Measurements from ENCODE around the gene SCAND1.
"Not testable (repeated sequence)": the region's sequence is repeated elsewhere in the genome, so short reads cannot be mapped to it uniquely, and the experiment has no call there.

Gene SCAND1

DNA sequence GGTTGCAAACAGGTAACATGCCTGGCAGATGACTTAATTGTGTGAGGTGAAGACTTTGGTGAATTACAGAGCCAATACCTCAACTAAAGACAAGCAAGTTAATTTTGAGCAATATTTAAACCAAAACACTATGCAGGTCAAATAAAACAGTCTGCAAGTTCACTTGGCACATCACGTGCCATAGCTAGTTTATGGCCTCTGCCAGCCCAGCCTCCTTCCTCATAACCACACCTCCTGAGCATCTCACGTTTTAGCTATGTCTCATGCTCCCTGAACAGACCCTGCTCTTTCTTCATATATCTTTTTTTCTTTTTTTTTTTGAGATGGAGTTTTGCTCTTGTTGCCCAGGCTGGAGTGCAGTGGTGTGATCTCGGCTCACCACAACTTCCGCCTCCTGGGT, 9.6 kb upstream of the SCAND1 start:
- DNase-seq (ENCODE audit: low read depth in 2 of 2, low spot score in 1 of 2), result no peak

DNA sequence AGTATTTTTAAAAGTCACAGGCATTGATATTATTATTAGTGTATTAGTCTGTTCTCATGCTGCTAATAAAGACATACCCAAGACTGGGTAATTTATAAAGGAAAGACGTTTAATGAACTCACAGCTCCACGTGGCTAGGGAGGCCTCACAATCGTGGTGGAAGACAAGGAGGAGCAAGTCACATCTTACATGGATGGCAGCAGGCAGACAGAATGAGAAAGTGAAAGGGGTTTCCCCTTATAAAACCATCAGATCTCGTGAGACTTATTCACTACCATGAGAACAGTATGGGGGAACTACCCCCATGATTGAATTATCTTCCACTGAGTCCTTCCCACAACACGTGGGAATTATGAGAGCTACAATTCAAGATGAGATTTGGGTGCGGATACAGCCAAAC, 5.0 kb upstream of the SCAND1 start:
- DNase-seq (ENCODE audit: low read depth in 2 of 2, low spot score in 1 of 2), result not testable (repeated sequence)

DNA sequence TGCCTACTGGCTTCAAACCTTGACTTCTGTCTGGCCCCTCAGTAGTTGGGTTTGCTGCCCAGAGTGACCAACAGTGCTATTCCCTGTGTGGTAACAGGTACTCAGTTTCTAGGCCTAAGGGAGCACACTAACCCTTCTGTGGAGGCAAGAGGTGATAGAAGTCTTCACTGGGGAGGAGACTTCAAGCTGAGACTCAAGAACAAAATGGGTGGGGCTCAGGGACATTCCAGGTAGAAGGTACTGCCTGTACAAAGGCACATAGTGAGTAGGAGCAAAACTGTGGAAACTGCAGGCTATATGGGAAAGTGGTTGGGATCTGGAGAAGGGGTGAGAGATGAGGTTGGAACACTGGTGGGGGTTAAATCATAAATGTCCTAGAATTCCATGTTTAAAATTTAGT, 2.3 kb upstream of the SCAND1 start:
- no peak for DNase-seq (ENCODE audit: low read depth in 2 of 2, low spot score in 1 of 2)

DNA sequence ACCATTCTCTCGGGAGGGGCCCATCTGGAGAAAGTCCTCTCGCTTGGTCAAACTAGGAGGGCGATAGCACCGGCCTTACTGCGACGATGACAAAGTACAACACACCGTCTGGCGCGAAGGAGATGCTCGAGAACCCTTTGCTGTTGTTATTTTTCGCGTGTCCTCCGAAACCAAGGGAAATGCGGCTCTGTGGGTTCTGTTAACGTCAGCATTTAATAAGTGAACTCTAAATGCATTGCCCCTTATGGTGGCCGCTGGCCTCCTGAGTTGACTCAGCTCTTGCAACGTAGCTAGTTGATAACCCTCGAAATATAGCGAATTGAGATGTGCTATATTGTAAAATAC, 577 bp upstream of the SCAND1 start:
- peak in 1 of 2 donors; percentile 8 for DNase-seq (ENCODE audit: low read depth in 2 of 2, low spot score in 1 of 2)

DNA sequence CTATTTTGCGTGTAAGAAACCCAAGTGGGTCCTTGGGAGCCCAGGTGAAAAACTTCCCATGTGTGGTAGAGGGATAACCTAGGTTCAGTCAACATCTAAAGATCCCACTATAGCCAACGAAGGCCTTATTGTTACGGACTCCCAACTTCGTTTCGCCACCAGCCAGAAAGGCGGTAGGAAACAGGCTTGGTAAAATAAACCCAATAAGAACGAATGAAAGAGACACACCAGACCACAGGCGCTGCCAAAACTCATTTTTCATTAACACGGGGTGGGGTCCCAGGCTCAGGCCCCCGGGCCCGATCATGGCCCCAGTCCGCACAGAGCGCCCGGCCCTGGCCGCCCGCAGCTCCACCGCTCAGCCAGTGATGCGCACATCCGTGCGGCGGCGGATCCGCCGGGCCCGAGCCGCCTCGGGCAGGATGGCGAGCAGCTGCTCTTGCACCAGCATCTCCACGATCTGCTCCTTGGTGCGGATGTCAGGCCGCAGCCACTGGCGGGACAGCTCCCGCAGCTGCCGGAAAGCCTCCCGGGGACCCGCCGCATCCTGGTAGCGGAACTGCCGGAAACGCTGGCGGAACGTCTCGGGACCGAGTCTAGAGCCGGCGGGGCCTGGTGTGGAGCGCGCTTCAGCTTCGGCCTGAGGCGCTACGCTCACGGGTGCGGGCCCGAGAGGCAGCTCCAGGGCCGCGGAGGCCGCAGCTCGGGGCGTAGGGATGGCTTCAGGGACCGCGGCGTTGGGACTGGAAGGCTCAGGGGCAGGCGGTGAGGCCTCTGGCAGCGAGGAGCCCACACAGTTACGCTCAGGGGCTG, 709 bp downstream of the SCAND1 start:
- peak; percentile 13 to 29 for DNase-seq (ENCODE audit: low read depth in 2 of 2, low spot score in 1 of 2)

DNA sequence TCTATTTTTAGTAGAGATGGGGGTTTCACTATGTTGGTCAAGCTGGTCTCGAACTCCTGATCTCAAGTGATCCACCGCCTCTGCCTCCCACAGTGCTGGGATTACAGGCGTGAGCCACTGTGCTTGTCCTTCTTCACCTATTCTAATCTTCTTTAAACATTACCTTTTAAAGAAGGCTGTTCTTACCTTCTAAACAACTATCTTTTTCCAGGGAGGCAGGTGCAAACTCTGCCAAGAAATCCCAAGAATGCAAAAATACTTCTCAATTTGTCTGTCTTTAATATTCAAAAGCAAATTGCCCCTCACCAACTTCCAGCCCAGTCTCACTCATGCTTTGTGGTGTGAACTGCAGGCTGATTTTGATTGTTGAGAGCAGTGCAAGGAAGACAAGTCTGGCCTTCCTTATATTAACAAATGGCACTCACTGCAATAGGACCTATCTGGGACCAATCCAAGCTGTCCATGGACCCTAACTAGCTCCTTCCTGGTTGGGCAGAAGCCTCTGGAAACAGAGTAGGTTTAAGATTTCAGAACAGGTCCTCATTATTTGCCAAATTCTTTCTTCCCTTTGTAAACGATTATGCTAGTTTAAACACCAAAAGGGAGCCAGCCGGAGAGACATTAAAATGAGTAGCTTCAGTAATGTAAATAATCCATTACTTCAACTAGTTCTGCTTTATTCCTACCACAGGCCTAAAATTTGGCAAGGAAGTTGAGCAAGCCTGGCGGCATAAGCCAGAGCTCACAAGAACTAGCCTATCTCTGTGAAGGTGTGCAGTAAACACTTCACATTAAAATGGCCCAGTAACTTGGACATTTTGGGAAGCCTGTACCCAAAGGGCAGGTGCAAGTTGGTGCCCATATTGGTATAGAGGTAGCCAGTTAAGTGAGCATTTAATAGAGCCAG, 1.6 kb downstream of the SCAND1 start:
- DNase-seq (ENCODE audit: low read depth in 2 of 2, low spot score in 1 of 2), result no peak

DNA sequence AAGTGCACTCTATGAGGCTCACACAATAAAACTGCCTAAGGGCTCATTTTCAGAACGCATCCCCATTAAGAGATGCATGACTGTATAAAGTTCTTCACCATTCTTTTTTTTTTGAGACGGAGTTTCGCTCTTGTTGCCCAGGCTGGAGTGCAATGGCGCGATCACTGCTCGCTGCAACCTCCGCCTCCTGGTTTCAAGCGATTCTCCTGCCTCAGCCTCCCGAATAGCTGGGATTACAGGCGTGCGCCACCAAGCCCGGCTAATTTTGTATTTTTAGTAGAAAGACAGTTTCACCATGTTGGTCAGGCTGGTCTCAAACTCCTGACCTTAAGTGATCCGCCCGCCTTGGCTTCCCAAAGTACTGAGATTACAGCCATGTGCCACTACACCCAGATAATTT, 2.2 kb downstream of the SCAND1 start:
- DNase-seq (ENCODE audit: low read depth in 2 of 2, low spot score in 1 of 2), result not testable (repeated sequence)

DNA sequence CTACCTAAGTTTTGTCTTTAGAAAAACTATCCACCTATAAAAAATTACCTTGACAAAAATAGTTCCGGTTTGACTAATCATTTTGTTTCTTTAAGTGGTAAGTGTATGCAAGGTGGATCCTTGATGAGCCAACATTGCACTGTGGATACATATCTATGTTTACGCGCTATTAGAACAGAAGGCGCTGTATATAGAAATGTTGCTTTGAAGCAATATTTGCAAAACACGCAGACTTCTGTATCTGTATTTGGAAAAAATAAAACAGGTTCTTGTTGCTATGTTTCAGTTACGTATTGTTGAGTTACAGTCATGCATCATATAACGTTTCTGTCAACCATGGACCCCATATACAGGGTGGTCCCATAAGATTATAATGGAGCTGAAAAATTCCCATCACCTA, 4.2 kb downstream of the SCAND1 start:
- no peak for DNase-seq (ENCODE audit: low read depth in 2 of 2, low spot score in 1 of 2)

DNA sequence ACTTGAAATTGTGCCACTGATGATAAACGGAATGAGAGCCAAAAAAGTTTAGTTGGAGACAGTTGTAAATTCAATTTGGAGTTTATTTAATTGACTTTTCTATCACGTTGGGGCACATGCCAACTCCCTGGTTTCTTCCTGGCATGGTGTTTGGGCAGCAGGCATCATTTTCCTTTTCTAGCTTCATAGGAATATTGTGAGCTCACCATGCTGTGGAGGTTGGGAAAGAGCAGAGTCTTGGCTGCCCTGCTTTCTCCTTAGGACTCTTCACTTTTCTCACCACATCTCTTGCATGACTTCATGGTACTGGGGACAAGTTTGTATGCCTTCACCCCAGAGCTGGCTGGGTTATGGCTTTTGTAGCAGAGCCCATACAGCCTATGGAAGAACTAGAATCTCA, 6.4 kb downstream of the SCAND1 start:
- no peak for DNase-seq (ENCODE audit: low read depth in 2 of 2, low spot score in 1 of 2)

DNA sequence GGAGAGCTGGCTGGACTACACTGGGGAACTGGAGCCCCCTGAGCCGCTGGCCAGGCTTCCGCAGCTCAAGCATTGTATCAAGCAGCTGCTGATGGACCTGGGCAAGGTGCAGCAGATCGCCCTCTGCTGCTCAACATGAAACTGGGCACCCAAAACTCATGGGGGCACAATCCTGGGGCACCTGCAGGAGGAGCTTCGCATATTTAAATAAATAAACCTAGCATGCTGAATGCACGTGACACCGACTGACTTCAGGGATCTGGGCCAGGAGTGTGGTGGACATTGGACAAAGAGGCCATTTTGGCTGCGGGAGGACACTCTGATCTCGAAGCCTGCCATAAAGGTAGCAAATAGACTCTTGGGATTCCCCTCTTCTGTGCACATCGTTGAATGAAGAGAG, 6.8 kb downstream of the SCAND1 start:
- no peak for DNase-seq (ENCODE audit: low read depth in 2 of 2, low spot score in 1 of 2)

DNA sequence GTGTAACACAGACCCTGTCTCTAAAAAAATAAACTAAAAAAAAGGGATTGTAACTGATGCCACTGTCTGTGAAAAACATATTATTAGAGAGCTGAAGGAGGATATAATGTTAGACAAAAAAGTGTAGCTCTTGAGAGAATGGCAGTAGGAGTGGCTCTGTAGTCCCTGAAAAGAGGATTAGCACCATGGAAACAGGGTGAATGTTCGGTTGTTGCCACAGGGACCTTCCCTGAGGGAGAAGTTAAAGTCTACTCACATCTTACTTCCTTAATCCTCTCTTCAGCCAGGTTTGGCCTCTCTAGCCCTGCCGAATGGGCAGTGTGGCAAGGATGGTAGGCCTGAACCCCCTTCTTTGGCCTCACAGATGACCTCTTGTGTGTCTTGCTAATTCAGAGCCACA, 12.1 kb downstream of the SCAND1 start:
- DNase-seq (ENCODE audit: low read depth in 2 of 2, low spot score in 1 of 2), result no peak

DNA sequence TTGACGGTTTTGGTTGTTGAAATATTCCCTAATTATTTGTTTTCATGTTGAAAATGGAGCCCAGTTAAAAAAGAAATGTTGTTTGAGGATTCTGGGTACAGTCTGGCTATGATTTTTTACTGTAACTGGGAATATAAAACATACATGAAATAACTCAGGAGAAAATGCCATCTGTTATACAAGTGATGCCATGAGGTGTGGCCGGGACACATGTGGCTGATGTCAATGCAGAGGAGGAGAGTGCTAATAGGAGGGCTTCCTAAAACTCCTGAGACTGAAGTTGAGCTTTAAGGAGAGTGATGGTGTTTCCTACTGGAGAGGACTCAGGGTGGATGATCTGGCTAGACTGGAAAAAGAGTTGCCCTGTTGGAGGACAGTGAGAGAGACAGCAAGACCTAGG, 12.7 kb downstream of the SCAND1 start:
- no peak for DNase-seq (ENCODE audit: low read depth in 2 of 2, low spot score in 1 of 2)

DNA sequence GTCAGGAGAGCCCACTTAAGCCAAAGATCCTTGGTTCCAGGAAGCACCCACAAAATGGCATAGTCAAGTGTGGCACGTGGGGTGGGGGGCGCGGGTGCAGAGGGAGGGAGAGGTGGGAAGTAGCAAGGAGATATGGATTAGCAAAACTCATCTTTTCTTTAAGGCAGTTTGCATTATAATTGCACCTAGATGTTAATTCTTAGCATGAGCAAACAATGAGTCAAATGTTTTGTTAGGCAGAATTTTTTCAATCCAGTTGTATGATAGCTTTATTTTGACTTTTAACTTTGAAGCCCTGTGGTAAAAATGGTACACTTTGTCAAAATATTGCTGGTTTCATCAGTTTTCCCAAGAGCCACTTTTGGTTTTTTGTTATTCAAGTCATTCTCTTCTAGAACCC, 15.0 kb downstream of the SCAND1 start:
- no peak for DNase-seq (ENCODE audit: low read depth in 2 of 2, low spot score in 1 of 2)

DNA sequence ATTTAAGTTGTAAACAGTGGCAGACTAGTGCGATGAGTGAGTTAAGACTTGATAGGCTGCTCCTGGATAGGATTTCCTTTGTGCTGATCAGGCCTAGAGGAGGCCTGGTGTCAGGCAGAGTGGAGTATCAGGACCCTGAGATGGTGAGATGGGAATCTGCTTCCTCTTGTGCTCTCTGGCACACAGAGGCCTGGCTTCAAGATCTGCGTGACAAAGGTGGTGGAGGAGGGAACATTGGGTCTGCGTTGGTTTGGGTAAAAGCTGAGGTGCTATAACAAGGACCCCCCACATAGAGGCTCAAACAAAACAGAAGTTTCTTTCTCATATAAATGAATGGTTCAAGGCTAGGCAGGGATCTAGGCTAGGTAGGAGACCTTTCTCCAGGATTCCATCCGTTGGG, 20.3 kb downstream of the SCAND1 start:
- DNase-seq (ENCODE audit: low read depth in 2 of 2, low spot score in 1 of 2), result no peak

DNA sequence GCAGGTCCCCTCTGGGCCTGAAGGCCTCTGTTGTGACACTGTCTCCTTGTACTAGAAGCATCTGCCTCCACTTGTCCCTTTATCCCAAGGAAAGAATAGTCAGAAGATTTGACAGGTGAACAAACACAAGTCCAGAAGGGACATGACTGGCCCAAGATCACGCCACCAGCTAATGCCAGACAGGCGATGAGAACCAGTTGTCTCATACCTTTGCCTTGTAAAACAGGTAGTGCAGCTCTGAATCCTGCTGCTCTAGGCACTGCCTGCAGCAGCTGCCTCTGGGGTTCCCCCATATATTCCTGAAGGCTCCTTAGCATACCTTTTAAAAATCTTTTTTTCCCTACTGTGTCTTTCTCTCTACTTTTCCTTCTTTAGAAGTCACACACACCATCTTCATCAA, 25.0 kb downstream of the SCAND1 start:
- DNase-seq (ENCODE audit: low read depth in 2 of 2, low spot score in 1 of 2), result no peak

DNA sequence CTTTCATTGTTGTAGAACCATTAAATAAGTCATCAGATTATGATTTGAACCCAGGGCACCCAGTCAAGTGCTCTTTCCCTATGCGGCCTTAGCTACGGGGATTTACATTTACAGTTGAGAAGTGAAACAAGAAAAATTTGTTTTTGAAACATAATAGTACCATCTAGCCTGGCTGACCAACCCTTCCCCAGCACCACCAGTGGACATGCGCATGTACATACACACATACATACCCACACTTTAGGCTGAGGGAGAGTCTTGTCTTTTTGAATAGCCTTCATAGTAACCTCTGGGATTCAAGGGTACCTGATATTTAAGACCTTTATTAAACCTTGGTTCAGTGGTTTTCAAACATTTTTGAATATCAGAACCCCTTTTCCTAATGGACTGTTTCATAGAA, 33.8 kb downstream of the SCAND1 start:
- DNase-seq (ENCODE audit: low read depth in 2 of 2, low spot score in 1 of 2), result no peak

DNA sequence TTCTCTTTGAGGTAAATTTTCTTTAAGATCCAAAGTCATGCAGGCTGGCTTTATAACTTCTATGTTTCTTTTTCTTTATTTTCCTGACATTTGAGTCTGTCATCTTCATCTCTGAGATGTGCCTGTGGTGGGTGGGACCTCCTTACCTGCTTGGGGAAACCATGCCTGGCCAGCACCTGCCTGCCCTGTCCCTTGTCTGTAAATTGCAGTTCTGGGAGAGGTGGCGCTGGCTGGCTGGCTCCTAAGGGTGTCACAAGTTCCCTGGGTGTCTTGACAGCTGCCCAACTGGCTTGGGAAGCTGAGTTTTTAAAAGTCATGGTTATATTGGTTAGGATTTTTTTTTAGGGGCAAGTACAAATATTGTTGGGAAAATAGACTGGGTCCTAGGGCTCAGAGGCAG, 36.3 kb downstream of the SCAND1 start:
- no peak for DNase-seq (ENCODE audit: low read depth in 2 of 2, low spot score in 1 of 2)

DNA sequence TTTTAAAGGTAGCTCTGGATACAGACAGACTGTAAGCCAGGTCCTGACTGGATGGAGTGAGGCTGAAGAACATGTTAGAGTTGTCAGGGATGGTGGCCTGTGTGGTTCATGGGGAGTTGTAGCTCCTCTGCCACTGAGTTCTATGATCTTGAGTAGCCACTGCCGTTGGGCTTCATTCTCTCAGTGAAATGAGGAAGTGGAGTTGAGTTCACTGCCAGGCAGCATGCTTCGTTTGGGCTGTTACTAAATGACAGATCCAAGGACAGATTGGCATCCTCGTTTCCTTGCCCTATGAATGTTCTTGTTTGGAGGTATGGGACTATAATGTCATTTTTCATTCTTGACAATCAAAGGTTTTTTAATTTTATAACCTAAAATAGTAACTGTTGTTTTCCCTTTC, 37.2 kb downstream of the SCAND1 start:
- no peak for DNase-seq (ENCODE audit: low read depth in 2 of 2, low spot score in 1 of 2)

DNA sequence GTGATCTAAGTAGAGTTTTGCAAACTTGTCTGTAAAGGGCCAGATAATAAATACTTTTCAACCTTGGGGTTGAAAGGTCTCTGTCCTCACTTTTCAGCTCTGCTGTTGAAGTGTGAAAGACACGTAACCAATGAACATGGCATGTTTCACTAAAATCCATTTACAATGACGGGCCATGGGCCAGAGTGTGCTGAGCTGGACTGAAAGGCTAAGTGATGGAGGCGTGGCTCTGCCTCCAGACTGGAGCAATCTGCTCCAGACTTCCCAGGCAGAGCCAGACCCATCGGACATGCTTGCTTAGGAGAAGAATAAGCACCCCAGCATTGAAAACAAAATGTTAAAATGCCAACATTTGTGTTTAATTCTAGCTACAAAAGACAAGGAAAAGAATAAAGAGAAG, 41.4 kb downstream of the SCAND1 start:
- no peak for DNase-seq (ENCODE audit: low read depth in 2 of 2, low spot score in 1 of 2)

DNA sequence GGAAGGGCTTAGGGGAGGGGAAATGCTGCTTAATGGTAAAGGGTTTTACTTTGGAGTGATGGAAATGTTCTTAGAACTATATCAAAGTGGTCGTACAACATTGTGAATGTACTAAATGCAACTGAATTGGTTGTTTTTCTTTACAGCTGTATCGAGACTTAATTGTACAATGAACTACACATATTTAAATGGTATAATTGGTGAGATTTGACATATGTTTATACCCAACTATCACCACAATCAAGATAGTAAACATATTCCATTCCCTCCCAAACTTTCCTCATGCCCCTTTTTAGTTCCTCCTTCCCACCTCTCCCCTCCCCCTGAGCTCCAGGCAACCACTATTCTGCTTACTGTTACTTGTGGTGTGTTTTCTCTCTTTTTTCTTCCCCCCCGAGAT, 44.0 kb downstream of the SCAND1 start:
- DNase-seq (ENCODE audit: low read depth in 2 of 2, low spot score in 1 of 2), result no peak

DNA sequence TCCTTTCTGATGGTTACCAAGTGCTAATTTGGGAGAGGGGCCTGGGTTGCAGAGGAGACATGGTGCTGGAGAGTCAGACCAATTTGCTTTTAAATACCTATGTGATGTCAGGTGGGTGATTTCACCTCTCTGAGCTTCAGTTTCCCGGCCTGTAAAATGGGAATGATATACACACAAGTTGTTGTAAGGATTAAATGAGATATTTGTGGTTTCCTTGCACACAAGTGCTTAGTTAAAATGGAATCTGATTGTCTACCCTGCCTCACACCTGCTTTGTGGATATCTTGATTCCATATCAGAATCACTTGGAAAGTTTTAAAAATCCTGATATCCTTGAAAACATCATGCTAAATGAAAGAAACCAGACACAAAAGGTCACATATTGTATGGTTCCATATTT, 44.5 kb downstream of the SCAND1 start:
- no peak for DNase-seq (ENCODE audit: low read depth in 2 of 2, low spot score in 1 of 2)

DNA sequence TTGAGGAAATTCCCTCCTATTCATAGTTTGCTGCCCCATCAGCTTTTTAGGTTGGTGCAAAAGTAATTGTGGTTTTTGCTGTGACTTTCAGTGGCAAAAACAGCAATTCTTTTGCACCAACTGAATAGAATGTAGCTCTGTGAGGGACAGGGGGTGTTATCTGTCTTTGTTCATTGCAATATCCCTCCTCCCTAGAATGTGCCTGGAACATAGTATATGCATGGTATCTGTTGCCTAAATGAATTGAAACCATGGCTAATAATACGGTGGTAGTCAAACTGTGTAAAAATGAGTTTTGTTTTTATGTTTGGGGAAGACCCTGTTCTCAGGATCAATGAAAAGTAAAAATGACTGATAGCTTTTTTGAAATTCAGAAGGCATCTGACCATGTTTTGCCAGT, 45.1 kb downstream of the SCAND1 start:
- DNase-seq (ENCODE audit: low read depth in 2 of 2, low spot score in 1 of 2), result no peak

DNA sequence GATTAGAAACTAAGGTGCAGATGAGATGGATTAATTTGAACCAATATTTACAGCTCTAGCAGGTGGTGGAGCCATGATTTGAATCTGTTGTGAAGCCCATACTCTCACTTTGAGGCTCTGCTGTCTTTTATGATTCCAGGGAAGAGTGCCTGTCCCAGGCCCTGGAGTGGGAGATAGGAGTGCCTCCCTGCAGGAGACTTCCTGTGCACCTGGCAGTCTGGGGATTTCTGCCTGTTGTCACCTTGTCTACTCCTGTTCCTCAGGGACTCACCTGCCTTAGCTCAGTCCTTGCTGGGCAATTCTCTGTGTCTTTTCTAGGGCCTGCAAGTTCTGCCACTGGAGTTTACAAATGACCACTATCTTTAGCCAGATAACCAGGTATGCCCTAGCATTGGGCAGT, 46.3 kb downstream of the SCAND1 start:
- no peak for DNase-seq (ENCODE audit: low read depth in 2 of 2, low spot score in 1 of 2)
